ENCODE results near the gene TLE5.

- no peak for TF ChIP-seq CTCF (IDR thresholded peaks at IDR 0.05)
- no peak for TF ChIP-seq EP300 (IDR thresholded peaks at IDR 0.05)
Measured at GRCh38 chr19:3054972-3055740, 7.1 kb downstream of the TLE5 start.

Measured in sigmoid colon (tissue), 4 donors.